Epithelial cell of proximal tubule (primary cell): ENCODE data around the gene C1QTNF1. TPM values are rescaled to one million over a fixed set of nuclear protein-coding genes. Genes with fewer than 3 reads are reported as not detected.

Experiments
- DNase-seq: peaks from one replicate; pipeline ENCODE4 v3.0.0-alpha.2; 2011; ENCODE audit warnings: low read depth
- H3K4me3 ChIP-seq: 2 replicates; pipeline ENCODE4 v1.5.1; 2011; ENCODE audit warnings: low read depth, mild to moderate bottlenecking, low read length
- CTCF ChIP-seq: conservative IDR thresholded peaks from 2 replicates; pipeline ENCODE4 v1.5.1; 2012; ENCODE audit warnings: low read depth, mild to moderate bottlenecking, low read length
- total RNA-seq: library from RNA; depleted of rRNA; stranded (reverse); fragments of >200 nt; gene quantifications from 2 replicates; pipeline ENCODE4 v1.2.3, GENCODE V29; 2015

C1QTNF1 gene
- total RNA-seq, 1 donor from 2014 or later: 2.1 TPM

- no peak overlapping the region for H3K4me3 ChIP-seq
- no peak for DNase-seq
- no peak for TF ChIP-seq CTCF
Measured at GRCh38 chr17:79085154-79085920, 61.4 kb downstream of the C1QTNF1 start.

GRCh38 chr17:79085921-79086551 lies 62.1 kb downstream of the C1QTNF1 start:
- no peak overlapping the region for H3K4me3 ChIP-seq
- TF ChIP-seq CTCF: no peak
- DNase-seq: no peak

DNA sequence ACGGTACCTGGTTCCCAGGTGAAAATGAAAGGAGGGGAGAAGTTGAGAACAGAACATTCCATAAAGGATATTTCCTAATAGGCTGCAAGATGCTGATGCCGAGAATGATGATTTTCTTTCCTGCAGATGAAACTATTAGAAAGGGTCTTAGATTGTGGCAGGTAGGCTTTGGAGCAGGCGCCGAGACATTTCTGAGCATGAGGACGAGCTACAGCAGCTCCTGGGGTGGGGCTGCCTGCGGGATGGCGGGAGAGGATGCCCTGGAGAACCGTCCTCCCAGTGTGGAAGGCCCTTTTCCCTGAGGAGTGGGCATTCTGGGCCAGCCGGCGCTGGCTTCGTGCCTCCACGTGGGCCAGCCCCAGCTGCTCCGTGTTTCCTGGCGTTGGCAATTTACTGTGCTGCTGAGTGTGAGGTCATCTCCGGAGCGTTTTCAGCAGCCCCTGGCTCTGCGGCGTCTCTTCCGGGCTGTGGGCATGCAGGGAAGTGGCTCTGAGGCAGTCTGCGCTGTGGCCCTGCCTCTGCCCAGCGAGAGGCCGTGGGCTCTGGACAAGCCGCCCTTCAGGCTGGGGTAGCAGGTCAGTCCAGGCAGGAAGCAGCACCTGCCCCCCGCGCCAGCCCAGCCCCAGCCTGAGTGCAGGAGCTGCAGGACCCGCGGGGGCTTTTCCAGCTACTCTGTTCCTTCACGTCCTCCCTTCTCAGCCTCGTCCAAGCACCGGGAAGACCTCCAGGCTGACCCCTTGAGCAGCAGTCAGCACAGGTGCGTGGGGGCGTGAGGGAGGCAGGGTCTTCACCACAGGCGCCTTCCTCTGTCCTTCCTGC lies 62.8 kb downstream of the C1QTNF1 start:
- DNase-seq: no peak
- no peak overlapping the region for H3K4me3 ChIP-seq
- TF ChIP-seq CTCF: no peak

DNA sequence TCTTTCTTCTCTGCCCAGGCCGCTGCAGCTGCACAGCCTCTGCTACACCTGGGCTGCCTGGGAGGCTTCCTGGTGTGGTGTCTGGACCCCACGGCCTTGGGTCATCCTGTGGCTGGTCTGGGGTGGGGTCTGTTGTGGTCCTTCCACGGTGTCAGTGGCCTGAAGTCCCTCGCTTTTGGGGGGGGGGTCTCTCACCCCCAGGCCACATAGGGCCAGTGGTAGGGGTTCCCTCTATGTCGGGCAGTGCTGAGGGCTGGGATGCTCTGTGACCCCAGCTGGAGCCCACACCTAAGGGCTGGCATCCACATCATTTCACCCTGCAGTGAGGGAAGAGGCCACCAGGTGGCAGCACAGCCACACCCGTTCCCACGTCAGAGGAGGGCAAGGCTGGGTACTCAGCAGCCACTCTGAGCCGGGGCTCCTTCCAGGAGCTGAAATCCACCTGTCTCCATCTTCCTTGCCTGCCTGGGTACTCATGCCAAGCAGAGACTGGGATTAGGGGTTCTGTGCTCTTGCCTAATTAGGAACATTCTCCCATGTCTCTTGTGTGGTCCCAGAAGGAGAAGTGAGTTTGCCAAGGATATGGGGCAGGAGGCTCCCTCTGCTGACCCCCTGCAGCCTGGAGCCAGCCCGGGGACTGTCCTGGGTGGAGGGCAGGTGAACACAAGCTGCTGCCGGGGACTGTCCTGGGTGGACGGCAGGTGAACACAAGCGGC lies 63.6 kb downstream of the C1QTNF1 start:
- peak; percentile 83 for TF ChIP-seq CTCF
- DNase-seq: no peak
- no peak overlapping the region for H3K4me3 ChIP-seq

DNA sequence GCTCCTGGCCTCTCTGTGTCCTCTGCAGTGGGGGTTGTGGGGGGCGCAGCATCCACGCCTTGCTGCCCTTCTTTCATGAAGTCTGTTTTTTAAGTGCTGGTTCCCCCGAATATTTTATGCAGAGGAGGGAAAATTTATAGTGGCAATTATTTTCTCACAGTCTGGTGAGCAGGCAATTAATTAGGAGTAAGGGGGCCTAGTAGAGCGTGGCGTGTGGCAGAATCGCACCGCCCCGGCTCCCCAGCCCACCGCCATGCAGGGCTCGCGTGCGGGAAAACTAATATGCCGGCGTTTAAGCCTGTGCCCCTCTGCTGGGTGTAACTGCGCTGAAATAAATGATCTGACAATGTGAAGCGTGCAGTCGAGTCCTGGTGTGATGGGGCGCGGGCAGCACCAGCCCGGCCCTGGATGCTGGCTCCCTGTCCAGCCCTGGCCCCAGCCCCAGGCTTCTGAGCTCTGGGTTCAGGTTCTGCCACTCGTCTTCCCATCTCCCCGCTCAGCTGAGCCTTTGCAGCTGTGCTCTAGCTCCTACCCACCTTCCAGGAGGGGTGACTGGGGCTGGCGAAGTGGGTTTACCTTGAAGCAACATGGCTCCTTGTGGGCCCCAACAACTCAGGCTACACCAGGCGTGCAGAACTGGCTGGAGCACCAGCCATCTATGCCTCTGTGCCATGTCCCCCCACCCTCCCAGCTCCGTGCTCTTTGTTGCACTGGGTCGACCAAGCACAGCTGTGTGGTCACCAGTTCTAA lies 64.5 kb downstream of the C1QTNF1 start:
- DNase-seq: no peak

More for the DNA sequence above, 64.5 kb downstream of the C1QTNF1 start:
- H3K4me3 ChIP-seq: no peak overlapping the region
- no peak for TF ChIP-seq CTCF
